Brain microvascular endothelial cell (primary cell): ENCODE results near the gene KAZN.

Source experiments
- DNase-seq: peaks from one replicate; pipeline ENCODE4 v3.0.0-alpha.2; 2020
- H3K27ac ChIP-seq: fragments of 250-450 bp; sonication (Bioruptor Pico); 2 replicates; pipeline ENCODE4 v1.5.1; 2020; ENCODE audit warnings: mild to moderate bottlenecking, moderate library complexity
- H3K27me3 ChIP-seq: fragments of 250-450 bp; sonication (Bioruptor Pico); replicated peaks from 2 replicates; pipeline ENCODE4 v1.5.1; 2020; ENCODE audit warnings: mild to moderate bottlenecking
- H3K36me3 ChIP-seq: fragments of 250-450 bp; sonication (Bioruptor Pico); replicated peaks from 2 replicates; pipeline ENCODE4 v1.5.1; 2020; ENCODE audit warnings: mild to moderate bottlenecking
- H3K4me3 ChIP-seq: 2 replicates; pipeline ENCODE4 v1.5.1; 2011; ENCODE audit warnings: low read depth, mild to moderate bottlenecking, control low read depth, low read length, moderate library complexity
- in situ Hi-C: cut with HindIII; loops from 2 replicates; pipeline ENCODE4 v1.10.0; 2017; ENCODE audit warnings: low sequenced_read_pairs, low pct_ligation_motif_present
- TF ChIP-seq, protein P1 (sequence below): IDR thresholded peaks from 2 replicates; pipeline ENCODE4 v1.5.1; 2011; ENCODE audit warnings: low read depth, mild to moderate bottlenecking, moderate library complexity, low read length, control low read depth, inconsistent platforms; ENCODE audit errors: missing control alignments

Gene KAZN

DNA sequence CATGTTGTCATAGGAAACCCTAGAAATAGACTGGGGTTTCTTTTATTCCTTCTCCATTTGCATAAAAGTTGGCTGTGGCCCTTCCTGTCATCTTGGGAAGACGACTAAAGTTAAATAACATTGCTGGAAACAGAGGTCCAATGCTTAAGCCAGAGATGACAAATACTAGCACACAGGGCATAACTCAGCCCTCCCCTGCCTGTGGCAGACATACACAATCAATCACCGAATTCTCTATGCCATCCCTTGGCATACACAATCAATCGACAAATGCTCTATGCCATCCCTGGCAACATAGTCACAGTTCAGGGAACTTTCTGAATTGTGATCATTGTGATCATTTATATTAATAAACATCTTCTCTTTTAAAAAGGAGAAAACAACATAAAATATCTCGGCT, 229.4 kb downstream of the KAZN start:
- no peak for DNase-seq
- TF ChIP-seq, protein P1, sequence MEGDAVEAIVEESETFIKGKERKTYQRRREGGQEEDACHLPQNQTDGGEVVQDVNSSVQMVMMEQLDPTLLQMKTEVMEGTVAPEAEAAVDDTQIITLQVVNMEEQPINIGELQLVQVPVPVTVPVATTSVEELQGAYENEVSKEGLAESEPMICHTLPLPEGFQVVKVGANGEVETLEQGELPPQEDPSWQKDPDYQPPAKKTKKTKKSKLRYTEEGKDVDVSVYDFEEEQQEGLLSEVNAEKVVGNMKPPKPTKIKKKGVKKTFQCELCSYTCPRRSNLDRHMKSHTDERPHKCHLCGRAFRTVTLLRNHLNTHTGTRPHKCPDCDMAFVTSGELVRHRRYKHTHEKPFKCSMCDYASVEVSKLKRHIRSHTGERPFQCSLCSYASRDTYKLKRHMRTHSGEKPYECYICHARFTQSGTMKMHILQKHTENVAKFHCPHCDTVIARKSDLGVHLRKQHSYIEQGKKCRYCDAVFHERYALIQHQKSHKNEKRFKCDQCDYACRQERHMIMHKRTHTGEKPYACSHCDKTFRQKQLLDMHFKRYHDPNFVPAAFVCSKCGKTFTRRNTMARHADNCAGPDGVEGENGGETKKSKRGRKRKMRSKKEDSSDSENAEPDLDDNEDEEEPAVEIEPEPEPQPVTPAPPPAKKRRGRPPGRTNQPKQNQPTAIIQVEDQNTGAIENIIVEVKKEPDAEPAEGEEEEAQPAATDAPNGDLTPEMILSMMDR: no peak
- no peaks in the 10 kb centered on the region for H3K27me3 ChIP-seq
- H3K4me3 ChIP-seq: no peak overlapping the region
- no peaks in the 10 kb centered on the region for H3K36me3 ChIP-seq
- H3K27ac ChIP-seq: no peak overlapping the region
- in situ Hi-C loops: no loop called here

DNA sequence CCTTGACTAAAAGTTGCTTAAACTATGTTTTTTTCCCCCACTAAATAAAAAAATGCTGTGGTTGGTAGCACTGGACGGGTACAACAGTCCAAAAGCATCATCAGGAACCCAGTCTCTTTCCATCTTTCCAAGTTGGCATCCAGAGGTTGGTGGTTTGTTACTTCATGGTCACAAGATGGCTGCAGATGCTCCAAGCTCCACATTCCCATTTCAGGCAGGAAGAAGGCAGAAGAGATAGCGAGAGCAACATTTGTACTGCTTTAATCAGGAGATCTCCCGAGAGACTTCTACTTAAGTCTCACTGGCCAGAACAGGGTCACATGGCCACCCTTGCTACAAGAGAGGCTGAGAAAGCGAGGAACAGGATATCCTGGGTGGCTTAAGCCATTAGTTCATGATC, 230.2 kb downstream of the KAZN start:
- no peak for DNase-seq
- in situ Hi-C loops: no loop called here
- Histone ChIP-seq H3K27ac (no peak overlapping the region), H3K27me3 (no peaks in the 10 kb centered on the region), H3K4me3 (no peak overlapping the region), H3K36me3 (no peaks in the 10 kb centered on the region)
- TF ChIP-seq, protein P1: no peak

DNA sequence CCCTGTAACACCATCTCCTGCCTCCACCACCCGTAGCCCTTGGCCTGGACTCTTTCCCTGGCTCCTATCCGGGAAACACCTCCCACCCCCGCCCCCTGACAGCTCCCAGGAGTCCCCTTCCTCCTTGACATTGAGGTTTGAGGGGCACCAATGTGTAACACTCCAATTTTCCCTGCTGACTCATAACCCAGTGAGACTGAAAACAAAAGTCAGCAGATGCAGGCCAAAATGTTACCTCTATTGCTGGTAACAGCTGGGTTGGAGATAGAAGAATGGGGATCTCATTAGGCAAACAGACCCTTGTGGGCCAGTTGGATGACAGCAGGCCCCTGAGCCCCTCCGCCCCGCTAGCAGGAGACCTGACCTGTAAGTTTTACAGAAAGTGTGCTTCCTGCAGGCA, 237.2 kb downstream of the KAZN start:
- Histone ChIP-seq H3K4me3 (no peak overlapping the region), H3K36me3 (no peaks in the 10 kb centered on the region), H3K27me3 (no peaks in the 10 kb centered on the region), H3K27ac (no peak overlapping the region)
- TF ChIP-seq, protein P1: no peak
- DNase-seq: no peak
- in situ Hi-C loops: no loop called here

- in situ Hi-C loops: no loop called here
- TF ChIP-seq, protein P1: no peak
Measured at GRCh38 chr1:14836426-14837140, 238.1 kb downstream of the KAZN start.

DNA sequence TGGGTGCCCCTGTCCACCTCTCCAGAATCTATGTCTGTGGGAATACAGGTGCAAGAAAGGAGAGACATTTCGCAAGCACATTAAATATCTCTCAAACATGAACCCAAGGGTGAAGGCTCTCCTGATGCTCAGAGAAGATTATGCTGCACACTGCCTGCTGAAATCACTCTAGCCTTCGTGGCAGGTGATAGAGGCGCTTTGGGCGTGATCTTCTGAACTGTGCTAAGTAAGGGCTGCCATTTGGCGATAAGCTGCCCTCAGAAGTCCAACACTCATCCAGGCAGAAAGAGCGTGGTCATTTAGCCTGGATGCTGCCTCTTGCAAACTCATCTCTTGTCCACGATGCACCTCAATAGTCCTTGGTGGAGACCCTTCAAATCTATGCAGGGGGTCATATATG, 241.9 kb downstream of the KAZN start:
- no peak for DNase-seq
- Histone ChIP-seq H3K27me3 (no peaks in the 10 kb centered on the region), H3K4me3 (no peak overlapping the region), H3K36me3 (no peaks in the 10 kb centered on the region), H3K27ac (no peak overlapping the region)
- in situ Hi-C loops: no loop called here
- TF ChIP-seq, protein P1: no peak

More at GRCh38 chr1:14836426-14837140, 238.1 kb downstream of the KAZN start:
- Histone ChIP-seq H3K27me3 (no peaks in the 10 kb centered on the region), H3K4me3 (no peak overlapping the region), H3K27ac (no peak overlapping the region), H3K36me3 (no peaks in the 10 kb centered on the region)
- no peak for DNase-seq

DNA sequence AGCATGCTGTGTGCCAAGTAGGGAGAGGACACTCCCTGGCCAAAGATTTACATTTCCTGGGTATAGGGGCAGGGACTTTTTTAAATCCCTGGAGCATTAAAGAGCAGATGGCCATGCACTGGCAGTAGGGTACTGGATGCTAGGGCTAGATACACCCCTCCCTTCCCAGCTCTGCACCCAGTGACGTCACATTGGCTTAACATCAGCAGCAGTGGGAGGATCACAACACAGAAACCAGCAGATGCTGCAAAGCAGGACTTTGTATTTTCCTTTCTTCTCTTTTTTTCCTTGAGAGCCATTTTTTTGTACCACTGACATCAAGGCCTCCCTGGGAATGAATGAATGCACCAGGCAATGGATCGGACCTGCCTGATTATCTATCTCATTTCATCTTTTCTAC, 243.0 kb downstream of the KAZN start:
- DNase-seq: no peak
- Histone ChIP-seq H3K27me3 (no peaks in the 10 kb centered on the region), H3K4me3 (no peak overlapping the region), H3K27ac (no peak overlapping the region), H3K36me3 (no peaks in the 10 kb centered on the region)
- in situ Hi-C loops: no loop called here
- TF ChIP-seq, protein P1: no peak
